Fibroblast of pulmonary artery (primary cell): ENCODE data around the gene ADAMTS18.

ENCODE experiments used
- DNase-seq: peaks from one replicate; pipeline ENCODE4 v3.0.0-alpha.2; 2010; ENCODE audit warnings: low read depth
- H3K4me3 ChIP-seq: replicated peaks from 2 replicates; pipeline ENCODE4 v1.5.1; 2011; ENCODE audit warnings: low read depth, mild to moderate bottlenecking, control low read depth, low read length, moderate library complexity
- CTCF ChIP-seq: IDR thresholded peaks from 2 replicates; pipeline ENCODE4 v1.5.1; 2011; ENCODE audit warnings: mild to moderate bottlenecking, control low read depth, low read length, inconsistent platforms; ENCODE audit errors: missing control alignments

Gene ADAMTS18

GRCh38 chr16:77449208-77449607, 14.4 kb upstream of the ADAMTS18 start:
- no peak for DNase-seq
- no peak for TF ChIP-seq CTCF
- H3K4me3 ChIP-seq, result no peak overlapping the region

- no peak overlapping the region for H3K4me3 ChIP-seq
- no peak for TF ChIP-seq CTCF
- DNase-seq, result no peak
Observed at GRCh38 chr16:77445324-77445723, 10.5 kb upstream of the ADAMTS18 start.

DNA sequence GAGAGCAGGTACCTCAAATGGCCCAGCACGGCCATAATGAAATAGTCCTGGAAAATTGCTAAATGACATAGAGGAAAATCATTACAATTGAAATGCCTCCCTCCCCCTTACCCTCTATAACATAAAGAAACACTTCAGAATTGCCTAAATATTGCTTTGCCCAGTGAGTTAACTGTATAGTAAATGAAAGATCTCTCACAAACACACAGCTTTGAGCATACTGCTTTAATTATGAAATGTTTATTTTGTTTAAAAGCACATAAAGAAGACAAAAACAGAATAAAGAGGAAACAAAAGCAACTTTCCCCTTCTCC, 9.3 kb upstream of the ADAMTS18 start:
- TF ChIP-seq CTCF, result no peak
- DNase-seq, result no peak
- H3K4me3 ChIP-seq, result no peak overlapping the region

- TF ChIP-seq CTCF, result no peak
- H3K4me3 ChIP-seq, result no peak overlapping the region
- no peak for DNase-seq
Observed at GRCh38 chr16:77443357-77444146, 8.7 kb upstream of the ADAMTS18 start.

DNA sequence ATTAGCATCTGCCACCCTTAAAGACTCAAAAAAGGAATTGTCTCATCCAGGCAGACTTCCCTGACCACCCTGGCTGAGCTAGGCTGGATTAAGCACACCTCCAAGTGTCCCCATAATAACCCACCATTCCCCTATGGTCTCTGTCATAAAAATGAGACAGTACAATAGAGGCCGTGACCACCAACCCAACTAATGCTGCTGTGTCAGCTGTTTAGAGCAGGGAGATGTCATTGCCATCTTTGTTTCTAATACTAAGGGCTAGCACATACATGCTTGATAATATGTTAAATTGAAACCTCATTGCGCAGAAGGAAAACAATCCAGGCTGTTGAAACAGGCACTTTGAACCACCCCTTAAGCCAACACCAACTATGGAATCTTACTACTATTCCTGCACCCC, 7.2 kb upstream of the ADAMTS18 start:
- TF ChIP-seq CTCF, result no peak
- no peak overlapping the region for H3K4me3 ChIP-seq
- no peak for DNase-seq

GRCh38 chr16:77439106-77439505, 4.3 kb upstream of the ADAMTS18 start:
- no peak for TF ChIP-seq CTCF

GRCh38 chr16:77437859-77438258, 3.0 kb upstream of the ADAMTS18 start:
- no peak overlapping the region for H3K4me3 ChIP-seq
- peak; percentile 33 for DNase-seq
- no peak for TF ChIP-seq CTCF

More at GRCh38 chr16:77439106-77439505, 4.3 kb upstream of the ADAMTS18 start:
- no peak for DNase-seq
- H3K4me3 ChIP-seq, result no peak overlapping the region
